ENCODE measurements around the gene ADAM19. TPM values are rescaled to one million over a fixed set of nuclear protein-coding genes. Genes with fewer than 3 reads are reported as not detected.

ADAM19 gene
- total and polyA plus RNA-seq, 2 experiments from 2014 or later = 6.0 to 8.6 TPM

DNA sequence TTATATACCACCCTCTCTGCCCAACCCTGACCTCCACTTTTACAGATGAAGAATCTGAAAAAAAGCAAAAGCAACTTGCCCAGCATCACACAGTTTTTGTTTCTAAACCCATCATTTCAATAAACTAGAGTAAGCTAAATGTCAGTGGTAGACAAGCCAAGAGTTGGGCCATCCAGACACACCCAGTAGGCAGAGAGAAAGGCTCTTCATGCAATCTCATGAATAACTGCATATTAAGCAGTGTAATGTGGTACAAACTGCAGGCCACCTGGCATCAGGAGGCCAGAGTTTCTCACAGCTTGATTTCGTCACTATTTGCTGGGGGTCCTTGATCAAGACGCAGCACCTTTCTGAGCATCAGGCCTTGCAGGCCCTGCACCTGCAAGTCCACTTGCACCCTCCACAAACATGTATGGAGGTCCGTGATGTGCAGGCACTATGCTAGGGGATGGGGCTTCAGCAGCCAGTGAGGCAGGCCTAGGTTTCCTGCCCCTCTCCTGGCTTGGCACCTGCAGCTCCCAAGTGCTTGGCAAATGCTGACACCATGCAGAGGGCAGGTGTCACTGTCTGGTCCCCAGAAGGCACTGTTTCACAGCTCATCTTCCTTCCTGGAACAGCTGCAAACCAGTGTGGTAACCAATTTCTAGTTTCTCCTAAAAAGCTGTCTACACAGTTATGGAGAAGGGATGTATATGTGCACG lies 29.8 kb downstream of the ADAM19 start:
- Histone ChIP-seq H3K27me3 (no peaks in the 10 kb centered on the region), H3K36me3 (replicated peaks; ENCODE audit: insufficient read depth, low read depth) (no peaks in the 10 kb centered on the region), H3K9me2 (replicated peaks; ENCODE audit: insufficient read depth) (no peaks in the 10 kb centered on the region), H2AFZ (no peak overlapping the region), H3K4me3 (no peak overlapping the region), H3K9me3 (ENCODE audit: low read depth) (no peaks in the 10 kb centered on the region), H3K79me2 (no peaks in the 10 kb centered on the region), H3K27ac (no peak overlapping the region), H4K20me1 (ENCODE audit: insufficient read depth, poor library complexity, severe bottlenecking) (no peaks in the 10 kb centered on the region), H3K4me2 (no peak overlapping the region), H3K4me1 (ENCODE audit: insufficient read depth) (no peaks in the 10 kb centered on the region)
- no peak for TF ChIP-seq EZH2 (IDR thresholded peaks at IDR 0.05; ENCODE audit: borderline replicate concordance)
- no peak for DNase-seq (ENCODE audit: low spot score)
- WGBS (ENCODE audit: low lambda C conversion rate, missing lambda C conversion rate) = 98% methylated on average over 4 of the region's 4 CpGs

DNA sequence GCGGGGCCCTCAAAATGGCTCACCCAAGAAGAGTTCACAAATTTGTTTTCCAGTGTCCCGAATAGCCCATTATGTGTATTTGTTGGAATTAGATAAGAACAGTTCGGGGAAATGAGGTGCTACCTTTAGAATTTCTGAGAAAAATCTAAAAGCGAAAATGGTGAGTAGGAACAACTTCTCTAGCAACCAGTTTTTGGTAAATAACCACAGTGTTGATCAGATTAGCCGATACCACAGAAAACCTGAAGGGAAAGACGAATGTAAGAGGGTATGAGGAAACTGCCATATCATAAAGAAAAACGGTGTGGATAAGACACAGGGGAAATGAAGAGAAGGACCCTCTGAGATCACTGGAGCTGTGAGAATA lies 31.0 kb downstream of the ADAM19 start:
- no peaks in the 10 kb centered on the region for H3K27me3 ChIP-seq
- no peaks in the 10 kb centered on the region for H3K9me3 ChIP-seq (ENCODE audit: low read depth)
- H3K4me3 ChIP-seq = no peak overlapping the region
- TF ChIP-seq EZH2phosphoT487 (IDR thresholded peaks at IDR 0.05; ENCODE audit: low read depth, severe bottlenecking, unreplicated experiment) (no peak), EZH2 (IDR thresholded peaks at IDR 0.05; ENCODE audit: borderline replicate concordance) (no peak)
- TF ChIP-seq, protein P1, sequence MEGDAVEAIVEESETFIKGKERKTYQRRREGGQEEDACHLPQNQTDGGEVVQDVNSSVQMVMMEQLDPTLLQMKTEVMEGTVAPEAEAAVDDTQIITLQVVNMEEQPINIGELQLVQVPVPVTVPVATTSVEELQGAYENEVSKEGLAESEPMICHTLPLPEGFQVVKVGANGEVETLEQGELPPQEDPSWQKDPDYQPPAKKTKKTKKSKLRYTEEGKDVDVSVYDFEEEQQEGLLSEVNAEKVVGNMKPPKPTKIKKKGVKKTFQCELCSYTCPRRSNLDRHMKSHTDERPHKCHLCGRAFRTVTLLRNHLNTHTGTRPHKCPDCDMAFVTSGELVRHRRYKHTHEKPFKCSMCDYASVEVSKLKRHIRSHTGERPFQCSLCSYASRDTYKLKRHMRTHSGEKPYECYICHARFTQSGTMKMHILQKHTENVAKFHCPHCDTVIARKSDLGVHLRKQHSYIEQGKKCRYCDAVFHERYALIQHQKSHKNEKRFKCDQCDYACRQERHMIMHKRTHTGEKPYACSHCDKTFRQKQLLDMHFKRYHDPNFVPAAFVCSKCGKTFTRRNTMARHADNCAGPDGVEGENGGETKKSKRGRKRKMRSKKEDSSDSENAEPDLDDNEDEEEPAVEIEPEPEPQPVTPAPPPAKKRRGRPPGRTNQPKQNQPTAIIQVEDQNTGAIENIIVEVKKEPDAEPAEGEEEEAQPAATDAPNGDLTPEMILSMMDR (IDR thresholded peaks at IDR 0.05; ENCODE audit: poor library complexity) = no peak
- H3K36me3 ChIP-seq (replicated peaks; ENCODE audit: insufficient read depth, low read depth) = no peaks in the 10 kb centered on the region
- DNase-seq (ENCODE audit: low spot score) = no peak
- no peaks in the 10 kb centered on the region for H4K20me1 ChIP-seq (ENCODE audit: insufficient read depth, poor library complexity, severe bottlenecking)
- no peaks in the 10 kb centered on the region for H3K4me1 ChIP-seq (ENCODE audit: insufficient read depth)
- H3K4me2 ChIP-seq = no peak overlapping the region
- H3K9me2 ChIP-seq (replicated peaks; ENCODE audit: insufficient read depth) = no peaks in the 10 kb centered on the region
- WGBS (ENCODE audit: low lambda C conversion rate, missing lambda C conversion rate) = 91% methylated on average over 7 of the region's 7 CpGs
- no peak overlapping the region for H2AFZ ChIP-seq
- H3K79me2 ChIP-seq = no peaks in the 10 kb centered on the region
- H3K27ac ChIP-seq = no peak overlapping the region

DNA sequence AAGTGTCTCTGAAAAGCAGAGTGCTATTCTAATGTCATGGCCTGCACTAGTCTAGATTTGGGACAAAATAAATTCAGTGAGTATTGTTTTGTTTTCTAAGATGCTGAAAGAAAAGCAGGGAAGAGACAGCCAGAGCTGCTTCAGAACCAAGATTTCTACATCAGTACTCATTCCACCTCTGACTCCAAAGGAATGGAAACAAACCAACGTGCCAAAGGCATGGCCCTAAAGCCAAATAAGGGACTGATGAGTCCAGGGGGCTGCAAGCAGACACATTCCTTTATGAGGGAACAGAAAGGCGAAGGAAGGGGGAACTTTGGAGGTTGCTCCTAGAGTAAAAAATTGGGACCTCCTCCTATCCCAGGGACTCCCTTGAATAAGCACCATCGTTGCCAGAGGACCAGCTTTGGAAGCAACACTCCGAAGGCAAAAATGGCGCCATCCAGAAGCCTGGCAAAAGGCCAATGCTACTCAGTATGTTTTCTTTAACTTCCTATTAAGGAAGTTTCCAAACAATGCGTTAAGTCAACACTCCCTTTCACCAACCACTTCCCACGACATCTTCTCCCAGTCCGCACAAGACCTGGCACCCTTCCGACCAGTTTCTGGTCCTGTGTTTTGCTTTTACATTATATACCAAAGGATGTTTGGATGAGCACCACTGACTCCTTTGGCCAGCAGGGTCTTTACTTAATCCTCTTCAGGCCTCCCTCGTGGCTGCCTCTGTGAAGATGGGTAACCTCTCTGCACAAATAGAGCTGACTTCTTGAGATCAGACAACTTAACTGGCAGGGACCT lies 31.6 kb downstream of the ADAM19 start:
- Histone ChIP-seq H3K9me3 (ENCODE audit: low read depth) (no peaks in the 10 kb centered on the region), H3K4me1 (ENCODE audit: insufficient read depth) (no peaks in the 10 kb centered on the region), H3K27ac (no peak overlapping the region), H3K79me2 (no peaks in the 10 kb centered on the region), H3K4me3 (no peak overlapping the region), H3K27me3 (no peaks in the 10 kb centered on the region), H3K36me3 (replicated peaks; ENCODE audit: insufficient read depth, low read depth) (no peaks in the 10 kb centered on the region), H3K4me2 (no peak overlapping the region), H4K20me1 (ENCODE audit: insufficient read depth, poor library complexity, severe bottlenecking) (no peaks in the 10 kb centered on the region), H3K9me2 (replicated peaks; ENCODE audit: insufficient read depth) (no peaks in the 10 kb centered on the region), H2AFZ (no peak overlapping the region)
- WGBS (ENCODE audit: low lambda C conversion rate, missing lambda C conversion rate) = 78% methylated on average over 10 of the region's 10 CpGs
- TF ChIP-seq EZH2 (IDR thresholded peaks at IDR 0.05; ENCODE audit: borderline replicate concordance) (no peak), EZH2phosphoT487 (IDR thresholded peaks at IDR 0.05; ENCODE audit: low read depth, severe bottlenecking, unreplicated experiment) (no peak)
- TF ChIP-seq, protein P1 (IDR thresholded peaks at IDR 0.05; ENCODE audit: poor library complexity) = no peak
- no peak for DNase-seq (ENCODE audit: low spot score)
